Subcutaneous adipose tissue (tissue), 4 donors: Measurements from ENCODE around the gene MX1. TPM values are rescaled to one million over a fixed set of nuclear protein-coding genes. Genes with fewer than 3 reads are reported as not detected.

ENCODE experiments used
- CTCF ChIP-seq: fragments of 450-650 bp; IDR thresholded peaks from one replicate; pipeline ENCODE4 v1.5.1; 2016; ENCODE audit warnings: low read depth, mild to moderate bottlenecking, control low read depth, antibody characterized with exemption, moderate library complexity
- total RNA-seq, 4 donors: library from RNA; depleted of rRNA; stranded (reverse); fragments of >200 nt; gene quantifications; one replicate each; pipeline ENCODE4 v1.1.0, GENCODE V29; 2016

The MX1 gene
- total RNA-seq, 4 donors from 2014 or later, result 12.6 to 47.5 (median 29.4) TPM

- no peak for TF ChIP-seq CTCF
Measured at GRCh38 chr21:41507521-41508414, 81.7 kb downstream of the MX1 start, which contains the start of gene TMPRSS2. TSS of gene TMPRSS2 (minus strand) at chr21:41508158. CDS start at chr21:41498133, 10,025 bp downstream.

GRCh38 chr21:41508415-41509144, 82.5 kb downstream of the MX1 start:
- no peak for TF ChIP-seq CTCF

Other genes with a start within 250 kb of the MX1 start
- gene FAM3B, start 109.4 kb upstream of the MX1 start, total RNA-seq, result 1 to 10 TPM in 1 of 4 donors, not detected in 3; 2.4 TPM
- gene MX2, start 64.2 kb upstream of the MX1 start, total RNA-seq, result 10 to 100 TPM; 16.4 to 31.3 (median 28.5) TPM
- 1 to 10 TPM in 1 of 4 donors, under 1 TPM in 1, not detected in 2; 0.19 to 1.5 TPM for gene TMPRSS2, start 81.9 kb downstream of the MX1 start, total RNA-seq